Kidney epithelial cell (primary cell): ENCODE measurements around the gene SPON1. TPM values are rescaled to one million over a fixed set of nuclear protein-coding genes. Genes with fewer than 3 reads are reported as not detected.
A peak's percentile ranks its signal among the peaks of the same experiment; 100 is the strongest.

Experiments
- DNase-seq: peaks from one replicate; pipeline ENCODE4 v3.0.0-alpha.2; 2010; ENCODE audit warnings: low read depth
- H3K27me3 ChIP-seq: 2 replicates; pipeline ENCODE4 v1.6.0; 2011; ENCODE audit warnings: low read length; ENCODE audit not compliant: control insufficient read depth, insufficient read depth
- H3K36me3 ChIP-seq: 2 replicates; pipeline ENCODE4 v1.5.1; 2011; ENCODE audit warnings: low read length; ENCODE audit not compliant: control insufficient read depth, insufficient read depth
- H3K4me3 ChIP-seq: 2 replicates; pipeline ENCODE4 v1.5.1; 2011; ENCODE audit warnings: low read depth, mild to moderate bottlenecking, control low read depth, low read length
- total RNA-seq: library from RNA; depleted of rRNA; stranded (reverse); fragments of >200 nt; gene quantifications from 2 replicates; pipeline ENCODE4 v1.2.3, GENCODE V29; 2015
- TF ChIP-seq, protein P1 (sequence below): IDR thresholded peaks from 2 replicates; pipeline ENCODE4 v1.5.1; 2011; ENCODE audit warnings: mild to moderate bottlenecking, moderate library complexity, low read length, control low read depth, inconsistent platforms; ENCODE audit not compliant: insufficient read depth, poor library complexity, severe bottlenecking

Gene SPON1
- 3.2 and 3.7 TPM in 2 replicates for total RNA-seq

DNA sequence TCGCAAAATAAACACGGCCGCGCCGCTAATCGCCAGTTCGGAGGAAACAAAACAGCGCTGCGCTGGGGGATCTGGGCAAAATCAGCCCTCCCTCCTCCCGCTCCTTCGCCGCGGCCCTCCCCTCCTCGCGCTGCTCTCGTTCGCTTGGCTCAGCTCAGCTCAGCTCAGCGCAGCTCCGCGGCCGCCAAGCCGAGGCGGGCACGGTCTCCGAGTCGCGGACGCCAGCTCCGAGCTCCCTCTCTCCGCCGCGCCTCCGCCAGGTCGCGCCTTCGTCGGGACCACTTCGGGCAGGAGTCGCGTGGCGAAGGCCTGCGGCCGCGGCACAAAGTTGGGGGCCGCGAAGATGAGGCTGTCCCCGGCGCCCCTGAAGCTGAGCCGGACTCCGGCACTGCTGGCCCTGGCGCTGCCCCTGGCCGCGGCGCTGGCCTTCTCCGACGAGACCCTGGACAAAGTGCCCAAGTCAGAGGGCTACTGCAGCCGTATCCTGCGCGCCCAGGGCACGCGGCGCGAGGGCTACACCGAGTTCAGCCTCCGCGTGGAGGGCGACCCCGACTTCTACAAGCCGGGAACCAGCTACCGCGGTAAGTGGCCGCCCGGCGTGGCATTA lies at the start of gene SPON1:
Gene SPON1, plus strand, starts transcription at position 162 of the 607 bp plus-strand sequence. Its CDS starts 182 bp downstream, at position 344.
- H3K4me3 ChIP-seq: peak within 1 kb of the TSS; percentile 53
- DNase-seq: no peak
- TF ChIP-seq, protein P1, sequence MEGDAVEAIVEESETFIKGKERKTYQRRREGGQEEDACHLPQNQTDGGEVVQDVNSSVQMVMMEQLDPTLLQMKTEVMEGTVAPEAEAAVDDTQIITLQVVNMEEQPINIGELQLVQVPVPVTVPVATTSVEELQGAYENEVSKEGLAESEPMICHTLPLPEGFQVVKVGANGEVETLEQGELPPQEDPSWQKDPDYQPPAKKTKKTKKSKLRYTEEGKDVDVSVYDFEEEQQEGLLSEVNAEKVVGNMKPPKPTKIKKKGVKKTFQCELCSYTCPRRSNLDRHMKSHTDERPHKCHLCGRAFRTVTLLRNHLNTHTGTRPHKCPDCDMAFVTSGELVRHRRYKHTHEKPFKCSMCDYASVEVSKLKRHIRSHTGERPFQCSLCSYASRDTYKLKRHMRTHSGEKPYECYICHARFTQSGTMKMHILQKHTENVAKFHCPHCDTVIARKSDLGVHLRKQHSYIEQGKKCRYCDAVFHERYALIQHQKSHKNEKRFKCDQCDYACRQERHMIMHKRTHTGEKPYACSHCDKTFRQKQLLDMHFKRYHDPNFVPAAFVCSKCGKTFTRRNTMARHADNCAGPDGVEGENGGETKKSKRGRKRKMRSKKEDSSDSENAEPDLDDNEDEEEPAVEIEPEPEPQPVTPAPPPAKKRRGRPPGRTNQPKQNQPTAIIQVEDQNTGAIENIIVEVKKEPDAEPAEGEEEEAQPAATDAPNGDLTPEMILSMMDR: no peak
- peaks cover 34% of the 10 kb centered on the region for H3K27me3 ChIP-seq
- no peaks in the 10 kb centered on the region for H3K36me3 ChIP-seq

DNA sequence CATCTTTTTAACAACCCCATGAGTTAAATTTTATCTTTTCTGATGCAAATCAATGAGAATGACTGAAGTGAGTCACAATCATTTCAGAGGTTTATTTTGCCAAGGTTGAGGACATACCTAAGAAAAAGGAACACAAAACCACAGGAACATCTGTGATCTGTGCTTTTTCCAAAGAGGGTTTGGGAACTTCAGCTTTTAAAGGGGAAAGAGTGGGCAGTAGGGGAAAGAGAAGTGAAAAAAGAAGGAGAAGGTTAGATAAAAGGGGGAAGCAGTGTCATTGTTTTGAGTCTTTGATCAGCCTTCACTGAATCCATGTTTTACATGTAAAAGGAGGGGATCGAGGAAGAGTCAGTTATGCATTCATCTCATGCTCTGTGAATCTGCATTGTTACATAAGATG lies 45.3 kb upstream of the SPON1 start:
- Histone ChIP-seq H3K36me3 (no peaks in the 10 kb centered on the region), H3K4me3 (no peak overlapping the region), H3K27me3 (no peaks in the 10 kb centered on the region)
- no peak for DNase-seq
- TF ChIP-seq, protein P1: no peak

DNA sequence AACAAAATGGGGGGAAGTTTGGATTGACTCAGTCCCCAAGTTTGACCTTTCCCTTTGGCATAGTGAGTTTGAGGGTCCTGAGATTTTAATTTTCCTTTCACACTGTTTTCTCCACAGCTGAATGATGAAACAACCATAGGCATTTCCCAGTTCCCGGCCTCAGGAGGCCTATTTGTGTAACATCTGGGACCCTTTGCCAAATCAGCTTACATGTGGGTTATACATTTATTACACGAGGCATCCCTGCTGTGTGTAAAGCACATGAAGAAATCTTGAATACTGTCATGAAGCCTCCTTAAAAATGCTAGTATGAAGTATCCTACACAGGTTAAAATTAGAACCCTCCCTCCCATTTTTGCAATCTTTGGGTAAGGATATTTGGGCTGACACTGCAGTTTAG lies 44.6 kb upstream of the SPON1 start:
- DNase-seq: no peak
- TF ChIP-seq, protein P1: no peak
- Histone ChIP-seq H3K36me3 (no peaks in the 10 kb centered on the region), H3K27me3 (no peaks in the 10 kb centered on the region), H3K4me3 (no peak overlapping the region)

DNA sequence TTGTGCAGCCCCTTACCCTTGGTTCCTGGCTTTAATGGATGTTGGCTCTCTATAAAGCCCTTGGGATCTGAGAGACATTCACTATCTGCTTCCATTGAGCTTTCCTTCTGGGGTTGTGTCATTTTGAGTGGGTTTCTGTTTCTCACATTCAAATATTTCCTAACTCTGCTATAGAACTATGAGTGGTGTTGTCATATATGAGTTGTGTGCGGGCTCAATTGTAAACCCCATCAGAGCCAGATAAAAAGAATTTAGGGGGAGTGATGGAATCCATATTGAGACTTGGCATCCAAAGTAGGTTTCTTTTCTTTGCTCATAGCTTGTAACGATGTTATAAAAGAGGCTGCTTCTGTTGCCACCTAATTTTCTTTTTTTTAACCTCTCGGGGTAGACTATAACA lies 41.8 kb upstream of the SPON1 start:
- TF ChIP-seq, protein P1: no peak
- Histone ChIP-seq H3K27me3 (no peaks in the 10 kb centered on the region), H3K36me3 (no peaks in the 10 kb centered on the region), H3K4me3 (no peak overlapping the region)
- DNase-seq: no peak

DNA sequence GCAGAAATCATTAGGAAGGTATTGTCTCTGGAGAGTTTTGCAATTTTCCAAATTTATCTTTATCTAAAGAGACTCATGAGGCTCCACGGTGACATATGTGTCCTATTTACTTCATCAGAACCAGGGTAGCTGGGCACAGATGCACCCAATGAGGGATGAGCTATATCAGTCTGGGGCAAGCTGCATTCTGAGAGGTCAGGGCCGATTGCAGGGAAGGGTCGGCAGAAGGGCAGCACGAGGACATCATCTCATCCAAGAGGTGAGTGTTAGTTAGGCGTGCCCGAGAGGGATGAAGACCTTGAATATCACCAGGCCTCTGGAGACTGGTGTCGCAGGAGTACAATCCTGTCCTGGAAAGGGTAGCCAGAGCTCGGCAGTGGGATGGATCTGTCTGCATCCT lies 41.0 kb upstream of the SPON1 start:
- Histone ChIP-seq H3K27me3 (no peaks in the 10 kb centered on the region), H3K4me3 (no peak overlapping the region), H3K36me3 (no peaks in the 10 kb centered on the region)
- TF ChIP-seq, protein P1: no peak
- no peak for DNase-seq

DNA sequence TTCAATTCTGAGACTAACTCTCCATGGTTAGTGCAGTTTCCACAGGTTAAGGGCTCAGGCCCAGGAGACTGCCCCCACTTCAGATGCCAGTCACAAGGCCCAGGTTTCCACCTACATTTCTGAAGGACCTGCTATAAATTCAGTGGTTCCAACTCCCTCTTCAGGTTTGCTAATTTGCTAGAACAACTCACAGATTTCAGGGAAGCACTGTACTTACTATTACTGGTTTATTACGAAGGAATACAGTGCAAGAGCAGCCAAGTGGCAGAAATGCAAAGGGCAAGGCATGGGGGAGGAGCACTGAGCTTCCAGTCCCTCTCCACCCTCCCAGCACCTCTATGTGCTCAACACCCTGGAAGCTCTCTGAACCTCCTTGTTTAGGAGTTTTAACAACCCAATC lies 39.3 kb upstream of the SPON1 start:
- Histone ChIP-seq H3K27me3 (no peaks in the 10 kb centered on the region), H3K36me3 (no peaks in the 10 kb centered on the region), H3K4me3 (no peak overlapping the region)
- TF ChIP-seq, protein P1: peak; percentile 44
- no peak for DNase-seq
